HepG2 (cell line): ENCODE results near the gene DLX6. TPM values are rescaled to one million over a fixed set of nuclear protein-coding genes. Genes with fewer than 3 reads are reported as not detected.
A peak's percentile ranks its signal among the peaks of the same experiment; 100 is the strongest.

Experiments
- ATAC-seq: fragments of 200-7000 bp; cut with Tn5 transposase; 3 replicates; pipeline ENCODE4 v1.9.1; 2020; ENCODE audit warnings: mild to moderate bottlenecking, moderate library complexity
- BruUV-seq: library from RNA; stranded (reverse); fragments of 400-500 nt; replicated peaks from 2 replicates; lab custom pipeline; 2021; lab: Mats Ljungman, UMichigan
- CTCF ChIA-PET: fragments of 300-600 bp; formaldehyde crosslinking; extraction: SDS; loops from one replicate; lab custom pipeline; 2021; ENCODE audit warnings: low total read pairs, inconsistent platforms, low intra/inter-chr PET ratio; lab: Yijun Ruan, JAX
- POLR2A ChIA-PET: fragments of 350-600 bp; sonication (Branson Sonifier 250); formaldehyde crosslinking; loops from one replicate; lab custom pipeline; 2020; ENCODE audit warnings: antibody characterized with exemption, inconsistent platforms; lab: Yijun Ruan, JAX
- DNase-seq: peaks from one replicate; pipeline ENCODE4 v3.0.0-alpha.2; 2015; ENCODE audit warnings: low spot score
- FAIRE-seq: peaks from 3 replicates; lab custom pipeline; 2011; peaks lifted over from hg19 to GRCh38; lab: Jason Lieb, UNC
- H2AFZ ChIP-seq: one replicate; pipeline ENCODE4 v1.6.1; 2011; ENCODE audit warnings: low read length, inconsistent platforms
- H3K27ac ChIP-seq: fragments of 300-600 bp; 3 replicates; pipeline ENCODE4 v1.8.0; 2011; ENCODE audit warnings: mixed run types, mild to moderate bottlenecking, mixed read lengths, low read length, inconsistent platforms; ENCODE audit not compliant: insufficient read depth; ENCODE audit errors: extremely low read length
- H3K27me3 ChIP-seq, 2 experiments: fragments of 200-600 bp in 1 of 2; 2 replicates in 1 of 2; 3 replicates in 1 of 2; pipeline versions ENCODE4 v1.6.0 to v1.8.0; 2011; ENCODE audit warnings: low read length in 2 of 2, mild to moderate bottlenecking in 2 of 2, moderate library complexity in 2 of 2, inconsistent platforms in 1 of 2; ENCODE audit not compliant: insufficient read depth in 2 of 2, control insufficient read depth in 1 of 2
- H3K36me3 ChIP-seq, 2 experiments: fragments of 200-600 bp in 1 of 2; replicated peaks in 1 of 2; 2 replicates in 1 of 2; 3 replicates in 1 of 2; pipeline versions ENCODE4 v1.5.1 to v1.8.0; 2011; ENCODE audit warnings: low read length in 2 of 2, inconsistent platforms in 1 of 2; ENCODE audit not compliant: insufficient read depth in 2 of 2, control insufficient read depth in 1 of 2
- H3K4me1 ChIP-seq: 2 replicates; pipeline ENCODE4 v1.5.1; 2012; ENCODE audit warnings: low read length, inconsistent platforms; ENCODE audit not compliant: insufficient read depth
- H3K4me2 ChIP-seq: 2 replicates; pipeline ENCODE4 v1.6.0; 2011; ENCODE audit warnings: low read depth, low read length, inconsistent platforms
- H3K4me3 ChIP-seq, 3 experiments: fragments of 200-600 bp in 1 of 3; sonication (generic), shearing (Covaris generic) in 1 of 3; replicated peaks in 1 of 3; 2 replicates each; pipeline ENCODE4 v1.5.1; 2011 to 2016; ENCODE audit warnings: low read length in 3 of 3, inconsistent platforms in 2 of 3, low read depth in 2 of 3, mild to moderate bottlenecking in 2 of 3, control low read depth in 1 of 3, mixed read lengths in 1 of 3; ENCODE audit not compliant: insufficient read depth in 1 of 3
- H3K79me2 ChIP-seq: one replicate; pipeline ENCODE4 v1.6.1; 2011; ENCODE audit warnings: low read length, inconsistent platforms; ENCODE audit not compliant: insufficient read depth
- H3K9ac ChIP-seq: 2 replicates; pipeline ENCODE4 v1.6.0; 2011; ENCODE audit warnings: mild to moderate bottlenecking, low read depth, low read length, inconsistent platforms; ENCODE audit not compliant: insufficient read depth
- H3K9me3 ChIP-seq: 2 replicates; pipeline ENCODE4 v1.5.1; 2012; ENCODE audit warnings: mild to moderate bottlenecking, low read length
- H4K20me1 ChIP-seq: 2 replicates; pipeline ENCODE4 v1.6.0; 2011; ENCODE audit warnings: inconsistent platforms, mild to moderate bottlenecking, low read length, moderate library complexity; ENCODE audit not compliant: insufficient read depth
- CBFB ChIP-seq: sonication (generic); formaldehyde crosslinking; IDR thresholded peaks from 2 replicates; pipeline ENCODE4 v1.4.0; 2020; ENCODE audit warnings: missing genetic modification reagents
- FOXA3 ChIP-seq: IDR thresholded peaks from 2 replicates; pipeline ENCODE4 v1.6.1; 2016; ENCODE audit warnings: missing genetic modification reagents, missing compliant biosample characterization
- FOXC1 ChIP-seq: sonication (generic); formaldehyde crosslinking; IDR thresholded peaks from 2 replicates; pipeline ENCODE4 v1.8.0; 2022; ENCODE audit warnings: mild to moderate bottlenecking, missing genetic modification reagents, borderline replicate concordance
- HMGA1 ChIP-seq: sonication (generic); formaldehyde crosslinking; conservative IDR thresholded peaks from 2 replicates; pipeline ENCODE4 v1.4.0; 2020; ENCODE audit warnings: missing genetic modification reagents
- HNRNPLL ChIP-seq: fragments of 200-400 bp; formaldehyde crosslinking; IDR thresholded peaks from 2 replicates; pipeline ENCODE4 v1.6.1; 2017; ENCODE audit warnings: mild to moderate bottlenecking, low read depth, low read length; ENCODE audit not compliant: poor library complexity, severe bottlenecking
- MIER2 ChIP-seq: IDR thresholded peaks from 2 replicates; pipeline ENCODE4 v1.6.1; 2016; ENCODE audit warnings: missing biosample characterization, missing genetic modification reagents
- NR2F2 ChIP-seq: IDR thresholded peaks from 2 replicates; pipeline ENCODE4 v1.6.1; 2012; ENCODE audit warnings: low read depth, inconsistent platforms, borderline replicate concordance
- RBM39 ChIP-seq: fragments of 200-400 bp; formaldehyde crosslinking; IDR thresholded peaks from one replicate; pipeline ENCODE4 v1.6.1; 2018; ENCODE audit warnings: antibody characterized with exemption, mild to moderate bottlenecking, low read depth, low read length; ENCODE audit not compliant: poor library complexity, severe bottlenecking
- SAP130 ChIP-seq: IDR thresholded peaks from 2 replicates; pipeline ENCODE4 v1.6.1; 2016; ENCODE audit warnings: low read depth
- ZNF331 ChIP-seq: sonication (generic); formaldehyde crosslinking; IDR thresholded peaks from 2 replicates; pipeline ENCODE4 v1.4.0; 2020; ENCODE audit warnings: missing genetic modification reagents
- WGBS: methylation state at CpG from one replicate; pipeline ENCODE4 v1.1.6; 2017; ENCODE audit warnings: low lambda C conversion rate; 5-methylcytosine and 5-hydroxymethylcytosine counted together
- in situ Hi-C: cut with HindIII; loops from 2 replicates; pipeline ENCODE4 v1.10.0; 2017; ENCODE audit warnings: low pct_unique_long_range_greater_than_20kb; ENCODE audit not compliant: extremely low pct_ligation_motif_present
- intact Hi-C: fragments of 100-400 bp; cut with micrococcal nuclease; formaldehyde crosslinking; loops from one replicate; pipeline ENCODE4 v1.10.0; 2022; ENCODE audit not compliant: unreplicated experiment
- polyA plus RNA-seq, 8 experiments: library from polyadenylated mRNA; depleted of rRNA in 3 of 8; stranded (reverse) in 7 of 8; unstranded in 1 of 8; fragments of >200 nt; fragmentation: Illumina TruSeq in 4 of 8; extraction: Trizol in 4 of 8; gene quantifications; 2 replicates each; pipeline versions ENCODE4 v1.2.1 to v1.2.3, GENCODE V29; 2011 to 2016; ENCODE audit warnings: low read depth in 4 of 8, missing spikeins in 1 of 8, mixed read lengths in 1 of 8; ENCODE audit not compliant: insufficient read depth in 1 of 8
- total RNA-seq, 5 experiments: library from RNA; depleted of rRNA; stranded (reverse); fragments of >200 nt; fragmentation: Illumina TruSeq; extraction: Trizol; gene quantifications; 2 replicates each; pipeline ENCODE4 v1.2.3, GENCODE V29; 2016; ENCODE audit warnings: low read depth in 1 of 5
- TF ChIP-seq, protein P1 (sequence below), 2 experiments: fragments of 450-650 bp in 1 of 2; sonication (generic) in 1 of 2; formaldehyde crosslinking; IDR thresholded peaks; 2 replicates each; pipeline versions ENCODE4 v1.5.0 to v1.8.0; 2020 to 2022; ENCODE audit warnings: mild to moderate bottlenecking in 1 of 2, missing genetic modification reagents in 1 of 2
- TF ChIP-seq, protein P2 (sequence below): sonication (generic); formaldehyde crosslinking; IDR thresholded peaks from one replicate; pipeline ENCODE4 v1.5.1; 2020; ENCODE audit warnings: mild to moderate bottlenecking, missing genetic modification reagents; ENCODE audit errors: not compliant biosample characterization

Gene DLX6
- total and polyA plus RNA-seq, 2 of the 13 experiments (the other 11 are each of a cell fraction or from before 2014, with no cell fraction given): 3.5 to 5.5 TPM

DNA sequence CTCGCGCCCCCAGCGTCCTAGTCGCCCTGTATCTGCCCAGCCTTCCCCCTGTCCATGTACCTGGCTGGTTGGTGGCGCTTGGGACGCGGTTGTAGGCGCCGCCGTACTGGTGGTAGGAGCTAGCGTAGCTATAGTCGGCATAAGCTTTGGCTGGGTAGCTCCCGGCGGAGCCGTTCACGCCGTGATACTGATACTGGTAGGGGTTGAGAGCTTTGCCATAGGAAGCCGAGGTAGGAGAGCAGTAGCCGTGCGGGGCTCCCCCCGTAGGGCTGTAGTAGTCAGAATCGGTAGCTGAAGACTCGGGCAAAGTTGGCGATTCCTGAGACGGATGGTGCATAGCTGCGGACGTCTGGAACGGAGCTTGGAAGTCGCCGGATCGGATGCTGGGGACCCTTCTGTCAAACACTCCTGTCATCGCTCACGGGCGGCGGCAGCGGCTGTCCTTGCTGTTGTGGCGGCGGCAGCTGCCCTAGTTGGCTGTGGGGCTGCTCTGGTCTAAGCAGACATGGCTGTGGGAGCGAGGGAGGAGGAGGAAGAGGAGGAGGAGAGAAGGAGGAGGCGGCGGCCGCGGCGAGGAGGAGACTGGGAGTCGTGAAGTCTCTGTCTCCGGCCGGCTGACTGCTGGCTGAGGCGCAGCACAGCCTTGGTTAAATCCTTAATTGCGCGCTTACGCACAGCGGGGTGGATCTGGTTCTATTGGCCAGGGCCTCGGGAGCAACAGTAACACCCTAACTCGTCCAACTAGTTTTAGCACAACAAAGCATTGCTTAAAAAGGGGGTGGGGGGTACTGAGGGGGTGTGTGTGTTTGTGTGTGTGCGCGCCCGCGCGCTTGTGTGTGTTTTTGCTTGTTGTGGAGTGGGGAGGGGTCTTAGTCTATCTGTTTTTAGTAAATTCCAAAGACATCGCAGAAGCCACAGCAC lies 19.1 kb downstream of the DLX6 start, which contains the start of gene DLX5 (continued):
- TF ChIP-seq, protein P1, sequence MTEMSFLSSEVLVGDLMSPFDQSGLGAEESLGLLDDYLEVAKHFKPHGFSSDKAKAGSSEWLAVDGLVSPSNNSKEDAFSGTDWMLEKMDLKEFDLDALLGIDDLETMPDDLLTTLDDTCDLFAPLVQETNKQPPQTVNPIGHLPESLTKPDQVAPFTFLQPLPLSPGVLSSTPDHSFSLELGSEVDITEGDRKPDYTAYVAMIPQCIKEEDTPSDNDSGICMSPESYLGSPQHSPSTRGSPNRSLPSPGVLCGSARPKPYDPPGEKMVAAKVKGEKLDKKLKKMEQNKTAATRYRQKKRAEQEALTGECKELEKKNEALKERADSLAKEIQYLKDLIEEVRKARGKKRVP (CRISPR knock-in tag; IDR thresholded peaks at IDR 0.05): 0 out of 4 replicates have a peak, but pooled peaks of 1 of the 2 experiments have one; percentile 9
- peak; percentile 88 for TF ChIP-seq HNRNPLL
- TF ChIP-seq CBFB: no peak
- 0 out of 2 replicates have a peak, but pooled peaks have one; percentile 21 for TF ChIP-seq FOXC1
- no peak for TF ChIP-seq FOXA3 (CRISPR knock-in tag)
- TF ChIP-seq HMGA1 (CRISPR knock-in tag): no peak
- TF ChIP-seq SAP130 (CRISPR knock-in tag): peak; percentile 19; the same call in 1 of the 2 replicates
- no peak for TF ChIP-seq MIER2 (CRISPR knock-in tag)
- no peak for TF ChIP-seq RBM39

DNA sequence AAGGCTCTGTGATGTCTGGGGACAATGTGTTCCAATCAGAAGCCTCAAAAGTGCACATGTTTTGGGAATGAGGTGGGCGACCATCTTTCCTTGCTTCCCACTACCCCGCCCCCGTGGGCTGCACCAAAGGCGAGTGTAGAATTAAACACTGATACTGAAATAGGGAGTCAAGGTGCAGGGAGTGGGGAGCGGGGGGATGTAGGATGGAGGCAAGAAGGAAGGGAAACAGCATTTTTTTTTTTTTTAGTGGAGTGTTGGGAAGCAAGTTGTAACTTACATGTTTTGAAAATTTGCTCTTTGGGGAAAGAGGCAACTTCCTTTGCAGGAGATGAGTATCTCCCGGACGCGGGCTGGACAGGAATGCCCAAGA lies 19.8 kb downstream of the DLX6 start:
- H2AFZ ChIP-seq: no peak overlapping the region
- ATAC-seq (no peak), FAIRE-seq (no peak), DNase-seq (no peak)
- no peak overlapping the region for H3K9ac ChIP-seq
- POLR2A ChIA-PET: interaction anchor here (0.5 kb wide), 1 partner anchor 157 kb away, joined by 3 read pairs; no protein-coding TSS in a partner anchor
- no peaks in the 10 kb centered on the region for H4K20me1 ChIP-seq
- intact Hi-C loops: loop anchor here (10.0 kb wide), 2 partner anchors 430 to 800 kb away; no protein-coding TSS in a partner anchor
- no peaks in the 10 kb centered on the region for H3K36me3 ChIP-seq
- 75% methylated on average over 8 of the region's 8 CpGs for WGBS
- no TSS peak for BruUV-seq
- H3K79me2 ChIP-seq: no peaks in the 10 kb centered on the region
- peak overlapping the region; percentile 89 for H3K4me2 ChIP-seq
- in situ Hi-C loops: loop anchor here (10.0 to 25.0 kb wide), 4 partner anchors 240 to 1113 kb away; no protein-coding TSS in a partner anchor
- H3K27ac ChIP-seq: no peak overlapping the region
- CTCF ChIA-PET: no interaction called here
- no peaks in the 10 kb centered on the region for H3K9me3 ChIP-seq
- no peak overlapping the region for H3K4me3 ChIP-seq
- H3K4me1 ChIP-seq: peaks cover 24% of the 10 kb centered on the region
- H3K27me3 ChIP-seq: peaks cover 0 to 42% of the 10 kb centered on the region in 2 experiments; a peak in 3 of 5 replicates
- TF ChIP-seq, protein P2, sequence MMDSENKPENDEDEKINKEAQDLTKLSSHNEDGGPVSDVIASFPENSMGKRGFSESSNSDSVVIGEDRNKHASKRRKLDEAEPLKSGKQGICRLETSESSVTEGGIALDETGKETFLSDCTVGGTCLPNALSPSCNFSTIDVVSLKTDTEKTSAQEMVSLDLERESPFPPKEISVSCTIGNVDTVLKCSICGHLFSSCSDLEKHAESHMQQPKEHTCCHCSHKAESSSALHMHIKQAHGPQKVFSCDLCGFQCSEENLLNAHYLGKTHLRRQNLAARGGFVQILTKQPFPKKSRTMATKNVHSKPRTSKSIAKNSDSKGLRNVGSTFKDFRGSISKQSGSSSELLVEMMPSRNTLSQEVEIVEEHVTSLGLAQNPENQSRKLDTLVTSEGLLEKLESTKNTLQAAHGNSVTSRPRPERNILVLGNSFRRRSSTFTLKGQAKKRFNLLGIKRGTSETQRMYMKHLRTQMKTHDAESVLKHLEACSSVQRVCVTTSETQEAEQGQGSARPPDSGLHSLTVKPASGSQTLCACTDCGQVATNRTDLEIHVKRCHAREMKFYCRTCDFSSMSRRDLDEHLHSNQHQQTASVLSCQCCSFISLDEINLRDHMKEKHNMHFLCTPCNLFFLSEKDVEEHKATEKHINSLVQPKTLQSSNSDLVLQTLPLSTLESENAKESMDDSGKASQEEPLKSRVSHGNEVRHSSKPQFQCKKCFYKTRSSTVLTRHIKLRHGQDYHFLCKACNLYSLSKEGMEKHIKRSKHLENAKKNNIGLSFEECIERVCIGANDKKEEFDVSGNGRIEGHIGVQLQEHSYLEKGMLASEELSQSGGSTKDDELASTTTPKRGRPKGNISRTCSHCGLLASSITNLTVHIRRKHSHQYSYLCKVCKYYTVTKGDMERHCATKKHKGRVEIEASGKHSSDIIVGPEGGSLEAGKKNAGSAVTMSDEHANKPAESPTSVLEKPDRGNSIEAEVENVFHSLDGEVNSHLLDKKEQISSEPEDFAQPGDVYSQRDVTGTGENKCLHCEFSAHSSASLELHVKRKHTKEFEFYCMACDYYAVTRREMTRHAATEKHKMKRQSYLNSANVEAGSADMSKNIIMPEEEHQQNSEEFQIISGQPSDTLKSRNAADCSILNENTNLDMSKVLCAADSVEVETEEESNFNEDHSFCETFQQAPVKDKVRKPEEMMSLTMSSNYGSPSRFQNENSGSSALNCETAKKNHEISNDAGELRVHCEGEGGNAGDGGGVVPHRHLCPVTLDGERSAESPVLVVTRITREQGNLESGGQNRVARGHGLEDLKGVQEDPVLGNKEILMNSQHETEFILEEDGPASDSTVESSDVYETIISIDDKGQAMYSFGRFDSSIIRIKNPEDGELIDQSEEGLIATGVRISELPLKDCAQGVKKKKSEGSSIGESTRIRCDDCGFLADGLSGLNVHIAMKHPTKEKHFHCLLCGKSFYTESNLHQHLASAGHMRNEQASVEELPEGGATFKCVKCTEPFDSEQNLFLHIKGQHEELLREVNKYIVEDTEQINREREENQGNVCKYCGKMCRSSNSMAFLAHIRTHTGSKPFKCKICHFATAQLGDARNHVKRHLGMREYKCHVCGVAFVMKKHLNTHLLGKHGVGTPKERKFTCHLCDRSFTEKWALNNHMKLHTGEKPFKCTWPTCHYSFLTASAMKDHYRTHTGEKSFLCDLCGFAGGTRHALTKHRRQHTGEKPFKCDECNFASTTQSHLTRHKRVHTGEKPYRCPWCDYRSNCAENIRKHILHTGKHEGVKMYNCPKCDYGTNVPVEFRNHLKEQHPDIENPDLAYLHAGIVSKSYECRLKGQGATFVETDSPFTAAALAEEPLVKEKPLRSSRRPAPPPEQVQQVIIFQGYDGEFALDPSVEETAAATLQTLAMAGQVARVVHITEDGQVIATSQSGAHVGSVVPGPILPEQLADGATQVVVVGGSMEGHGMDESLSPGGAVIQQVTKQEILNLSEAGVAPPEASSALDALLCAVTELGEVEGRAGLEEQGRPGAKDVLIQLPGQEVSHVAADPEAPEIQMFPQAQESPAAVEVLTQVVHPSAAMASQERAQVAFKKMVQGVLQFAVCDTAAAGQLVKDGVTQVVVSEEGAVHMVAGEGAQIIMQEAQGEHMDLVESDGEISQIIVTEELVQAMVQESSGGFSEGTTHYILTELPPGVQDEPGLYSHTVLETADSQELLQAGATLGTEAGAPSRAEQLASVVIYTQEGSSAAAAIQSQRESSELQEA (CRISPR knock-in tag): no peak
- TF ChIP-seq NR2F2 (no peak), ZNF331 (CRISPR knock-in tag) (no peak)
